Measurements from ENCODE around the gene ABHD5.

Gene ABHD5

GRCh38 chr3:43773273-43774094, 82.7 kb downstream of the ABHD5 start:
- in situ Hi-C loops (cut with MboI; ENCODE audit: low sequenced_read_pairs): no loop called here

GRCh38 chr3:43774799-43775198, 84.1 kb downstream of the ABHD5 start:
- in situ Hi-C loops (cut with MboI; ENCODE audit: low sequenced_read_pairs): no loop called here

DNA sequence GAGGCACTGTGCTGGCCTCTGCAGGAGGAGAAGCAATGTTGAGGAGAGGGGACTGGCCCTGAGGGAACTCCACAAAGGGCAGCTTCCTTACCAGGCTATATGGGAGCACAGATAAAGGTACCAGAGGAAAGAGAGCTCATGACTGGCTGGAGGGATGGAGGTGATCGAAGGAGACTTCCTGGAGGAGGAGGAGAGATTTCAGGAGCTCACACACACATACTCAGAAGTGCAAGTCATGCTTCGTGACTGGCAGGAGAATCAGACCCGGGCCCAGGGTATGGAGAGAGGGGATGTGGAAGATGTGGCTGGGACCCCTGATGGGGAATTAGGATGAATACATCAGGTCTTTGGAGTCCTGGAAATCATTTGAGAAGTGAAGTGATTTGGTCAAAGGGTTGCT, 85.4 kb downstream of the ABHD5 start:
- in situ Hi-C loops (cut with MboI; ENCODE audit: low sequenced_read_pairs): no loop called here

GRCh38 chr3:43779850-43780249, 89.1 kb downstream of the ABHD5 start:
- in situ Hi-C loops (cut with MboI; ENCODE audit: low sequenced_read_pairs): no loop called here

DNA sequence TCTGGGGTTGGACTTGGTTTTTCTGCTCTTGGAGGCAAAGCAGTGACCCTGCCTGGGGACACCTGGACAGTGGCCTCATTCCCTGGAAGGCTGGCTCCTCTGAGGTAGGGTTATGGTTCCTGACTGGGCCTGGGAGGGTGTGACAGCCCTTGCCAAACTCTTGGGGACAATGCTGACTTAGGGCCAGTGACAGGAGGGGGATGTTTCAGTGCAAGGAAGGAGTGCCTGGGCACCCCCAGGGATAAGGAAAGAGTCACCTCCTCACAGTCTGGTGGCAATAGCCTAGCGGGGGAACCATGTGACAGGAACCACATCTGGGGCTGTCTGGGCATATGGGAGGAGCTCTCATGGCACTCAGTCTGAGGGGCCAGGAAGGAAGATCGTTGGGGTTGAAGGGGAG, 91.8 kb downstream of the ABHD5 start:
- in situ Hi-C loops (cut with MboI; ENCODE audit: low sequenced_read_pairs): no loop called here
